H9 (cell line): ENCODE measurements around the gene KRTAP10-8. TPM values are rescaled to one million over a fixed set of nuclear protein-coding genes. Genes with fewer than 3 reads are reported as not detected.

Experiments used
- DNase-seq: peaks from one replicate; pipeline ENCODE4 v3.0.0-alpha.2; 2017
- H2AFZ ChIP-seq: one replicate; pipeline ENCODE4 v1.6.1; 2013; ENCODE audit warnings: mild to moderate bottlenecking, low read length, control low read depth, moderate library complexity
- H2AK5ac ChIP-seq: 2 replicates; pipeline ENCODE4 v1.6.1; 2013; ENCODE audit warnings: low read length, control low read depth, mixed read lengths; ENCODE audit not compliant: insufficient read length
- H2BK120ac ChIP-seq: one replicate; pipeline ENCODE4 v1.6.1; 2013; ENCODE audit warnings: low read depth, mild to moderate bottlenecking, low read length, control low read depth, inconsistent platforms; ENCODE audit not compliant: poor library complexity, severe bottlenecking
- H2BK12ac ChIP-seq: 2 replicates; pipeline ENCODE4 v1.6.1; 2013; ENCODE audit warnings: low read length, control low read depth, mixed read lengths, low read depth; ENCODE audit not compliant: insufficient read length
- H2BK15ac ChIP-seq: 2 replicates; pipeline ENCODE4 v1.6.1; 2013; ENCODE audit warnings: low read depth, low read length, control low read depth
- H2BK20ac ChIP-seq: one replicate; pipeline ENCODE4 v1.6.1; 2013; ENCODE audit warnings: low read depth, mild to moderate bottlenecking, low read length, control low read depth, inconsistent platforms; ENCODE audit not compliant: poor library complexity, severe bottlenecking
- H2BK5ac ChIP-seq: 2 replicates; pipeline ENCODE4 v1.6.1; 2013; ENCODE audit warnings: low read length, control low read depth, mixed read lengths; ENCODE audit not compliant: insufficient read length
- H3K14ac ChIP-seq: 2 replicates; pipeline ENCODE4 v1.6.1; 2013; ENCODE audit warnings: low read length, control low read depth; ENCODE audit not compliant: insufficient read depth
- H3K18ac ChIP-seq: 2 replicates; pipeline ENCODE4 v1.6.1; 2013; ENCODE audit warnings: low read depth, mild to moderate bottlenecking, mixed read lengths, low read length, control low read depth; ENCODE audit not compliant: insufficient read length
- H3K23ac ChIP-seq: 2 replicates; pipeline ENCODE4 v1.6.1; 2013; ENCODE audit warnings: low read length, control low read depth, mixed read lengths, low read depth; ENCODE audit not compliant: insufficient read length
- H3K23me2 ChIP-seq: 2 replicates; pipeline ENCODE4 v1.6.1; 2013; ENCODE audit warnings: low read depth, mild to moderate bottlenecking, mixed read lengths, low read length, control low read depth; ENCODE audit not compliant: insufficient read length, poor library complexity, severe bottlenecking
- H3K27ac ChIP-seq: 2 replicates; pipeline ENCODE4 v1.5.1; 2013; ENCODE audit warnings: low read length, control low read depth, mixed read lengths, low read depth; ENCODE audit not compliant: insufficient read length
- H3K27me3 ChIP-seq: 2 replicates; pipeline ENCODE4 v1.6.1; 2013; ENCODE audit warnings: low read length, control low read depth, inconsistent platforms; ENCODE audit not compliant: insufficient read depth
- H3K4ac ChIP-seq: 2 replicates; pipeline ENCODE4 v1.6.1; 2013; ENCODE audit warnings: low read depth, mild to moderate bottlenecking, control low read depth, inconsistent platforms, low read length, moderate library complexity
- H3K4me1 ChIP-seq: 2 replicates; pipeline ENCODE4 v1.6.1; 2013; ENCODE audit warnings: low read length, control low read depth, inconsistent platforms; ENCODE audit not compliant: insufficient read depth
- H3K4me2 ChIP-seq: 2 replicates; pipeline ENCODE4 v1.6.1; 2013; ENCODE audit warnings: low read length, control low read depth, mixed read lengths; ENCODE audit not compliant: insufficient read length, insufficient read depth
- H3K56ac ChIP-seq: 2 replicates; pipeline ENCODE4 v1.6.1; 2013; ENCODE audit warnings: low read depth, mild to moderate bottlenecking, mixed read lengths, low read length, control low read depth; ENCODE audit not compliant: insufficient read length
- H3K79me1 ChIP-seq: 2 replicates; pipeline ENCODE4 v1.6.1; 2013; ENCODE audit warnings: low read depth, mild to moderate bottlenecking, moderate library complexity, low read length, control low read depth, inconsistent platforms; ENCODE audit not compliant: insufficient read depth, poor library complexity, severe bottlenecking
- H3K79me2 ChIP-seq: 2 replicates; pipeline ENCODE4 v1.6.1; 2013; ENCODE audit warnings: low read length, control low read depth, inconsistent platforms; ENCODE audit not compliant: insufficient read depth
- H3K9ac ChIP-seq: 2 replicates; pipeline ENCODE4 v1.6.1; 2013; ENCODE audit warnings: low read length, control low read depth, mixed read lengths; ENCODE audit not compliant: insufficient read length; ENCODE audit errors: extremely low read depth
- H3K9me3 ChIP-seq: one replicate; pipeline ENCODE4 v1.6.1; 2013; ENCODE audit warnings: low read depth, low read length, inconsistent platforms; ENCODE audit not compliant: control insufficient read depth
- H3T11ph ChIP-seq: one replicate; pipeline ENCODE4 v1.6.1; 2013; ENCODE audit warnings: mild to moderate bottlenecking, low read length, control low read depth, inconsistent platforms
- H4K20me1 ChIP-seq: one replicate; pipeline ENCODE4 v1.6.1; 2013; ENCODE audit not compliant: control insufficient read depth, insufficient read length, insufficient read depth
- H4K5ac ChIP-seq: 2 replicates; pipeline ENCODE4 v1.6.1; 2013; ENCODE audit warnings: low read depth, mild to moderate bottlenecking, mixed read lengths, low read length, control low read depth; ENCODE audit not compliant: insufficient read length
- H4K8ac ChIP-seq: replicated peaks from 2 replicates; pipeline ENCODE4 v1.6.1; 2013; ENCODE audit warnings: low read length, control low read depth, mixed read lengths, low read depth; ENCODE audit not compliant: insufficient read length
- H4K91ac ChIP-seq: 2 replicates; pipeline ENCODE4 v1.6.1; 2013; ENCODE audit warnings: low read depth, mild to moderate bottlenecking, moderate library complexity, mixed read lengths, low read length, control low read depth; ENCODE audit not compliant: insufficient read length
- H3K27ac Mint-ChIP-seq, 3 experiments: 2 replicates in 2 of 3; 3 replicates in 1 of 3; pipeline ENCODE4 v1.8.0; 2020 to 2021; ENCODE audit warnings: mixed read lengths in 3 of 3, mild to moderate bottlenecking in 1 of 3, moderate library complexity in 1 of 3
- H3K27me3 Mint-ChIP-seq: 2 replicates; pipeline ENCODE4 v1.8.0; 2021; ENCODE audit warnings: low read depth, mild to moderate bottlenecking, moderate library complexity, mixed read lengths
- H3K36me3 Mint-ChIP-seq, 3 experiments: 2 replicates in 2 of 3; 3 replicates in 1 of 3; pipeline ENCODE4 v1.8.0; 2020 to 2021; ENCODE audit warnings: low read depth in 3 of 3, mixed read lengths in 3 of 3; ENCODE audit not compliant: insufficient read depth in 1 of 3
- H3K4me1 Mint-ChIP-seq, 2 experiments: 2 replicates each; pipeline ENCODE4 v1.8.0; 2020; ENCODE audit warnings: mixed read lengths in 2 of 2
- H3K4me3 Mint-ChIP-seq, 2 experiments: 2 replicates in 1 of 2; 3 replicates in 1 of 2; pipeline ENCODE4 v1.8.0; 2020 to 2021; ENCODE audit warnings: mild to moderate bottlenecking in 2 of 2, mixed read lengths in 2 of 2, moderate library complexity in 1 of 2
- H3K9me3 Mint-ChIP-seq, 2 experiments: 2 replicates in 1 of 2; 3 replicates in 1 of 2; pipeline ENCODE4 v1.8.0; 2020; ENCODE audit warnings: mild to moderate bottlenecking in 2 of 2, mixed read lengths in 2 of 2, moderate library complexity in 1 of 2
- WGBS: extraction: QIAGEN DNeasy Blood & Tissue Kit; methylation state at CpG from one replicate; pipeline ENCODE4 v1.1.7; 2013; ENCODE audit warnings: missing lambda C conversion rate, low lambda C conversion rate, mixed read lengths; ENCODE audit not compliant: insufficient read length; ENCODE audit errors: extremely low coverage; 5-methylcytosine and 5-hydroxymethylcytosine counted together
- total RNA-seq: library from RNA; stranded (reverse); gene quantifications from 2 replicates; pipeline ENCODE4 v1.2.1, GENCODE V29; 2021
- TF ChIP-seq, protein P1 (sequence below): fragments of 200-600 bp; sonication (generic); conservative IDR thresholded peaks from 3 replicates; pipeline ENCODE4 v1.8.0; 2021; ENCODE audit warnings: antibody characterized with exemption, mild to moderate bottlenecking

KRTAP10-8 gene
- total RNA-seq, 1 experiment from 2014 or later: not detected

DNA sequence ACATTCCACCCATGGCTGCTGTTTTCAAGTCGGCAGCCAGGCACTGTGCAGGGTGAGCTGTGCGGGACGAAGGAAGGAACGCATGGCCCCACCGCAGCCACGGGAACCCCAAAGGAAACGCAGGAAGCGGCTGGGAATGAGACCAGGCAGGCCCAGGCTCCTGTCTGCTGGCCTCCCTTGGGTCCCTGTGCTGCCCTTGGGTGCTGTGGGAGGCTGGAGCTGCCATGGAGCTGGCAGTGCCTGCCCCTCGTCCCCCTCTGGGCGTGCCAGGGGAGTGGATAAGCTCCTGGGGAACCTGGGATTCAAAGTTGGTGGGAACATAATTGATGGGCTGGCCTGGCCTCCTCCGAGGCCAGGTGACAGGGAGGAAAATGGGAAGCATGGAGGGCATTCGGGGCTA is 43.6 kb upstream of the KRTAP10-8 start:
- Histone ChIP-seq H4K20me1 (no peaks in the 10 kb centered on the region), H2BK15ac (no peak overlapping the region), H3K4me2 (no peak overlapping the region), H3T11ph (no peak overlapping the region), H3K23ac (no peak overlapping the region), H2BK120ac (no peak overlapping the region), H2BK20ac (no peak overlapping the region), H3K23me2 (no peaks in the 10 kb centered on the region), H4K5ac (no peak overlapping the region), H3K9me3 (no peaks in the 10 kb centered on the region), H2BK12ac (no peak overlapping the region), H2BK5ac (no peak overlapping the region), H3K27ac (no peak overlapping the region), H3K27me3 (no peaks in the 10 kb centered on the region), H3K18ac (no peak overlapping the region), H3K9ac (no peak overlapping the region), H3K79me2 (no peaks in the 10 kb centered on the region), H4K8ac (no peak overlapping the region), H3K56ac (no peak overlapping the region), H2AK5ac (no peak overlapping the region), H4K91ac (no peak overlapping the region), H3K79me1 (no peaks in the 10 kb centered on the region), H2AFZ (no peak overlapping the region), H3K4me1 (no peaks in the 10 kb centered on the region), H3K14ac (no peak overlapping the region), H3K4ac (no peak overlapping the region)
- TF ChIP-seq, protein P1, sequence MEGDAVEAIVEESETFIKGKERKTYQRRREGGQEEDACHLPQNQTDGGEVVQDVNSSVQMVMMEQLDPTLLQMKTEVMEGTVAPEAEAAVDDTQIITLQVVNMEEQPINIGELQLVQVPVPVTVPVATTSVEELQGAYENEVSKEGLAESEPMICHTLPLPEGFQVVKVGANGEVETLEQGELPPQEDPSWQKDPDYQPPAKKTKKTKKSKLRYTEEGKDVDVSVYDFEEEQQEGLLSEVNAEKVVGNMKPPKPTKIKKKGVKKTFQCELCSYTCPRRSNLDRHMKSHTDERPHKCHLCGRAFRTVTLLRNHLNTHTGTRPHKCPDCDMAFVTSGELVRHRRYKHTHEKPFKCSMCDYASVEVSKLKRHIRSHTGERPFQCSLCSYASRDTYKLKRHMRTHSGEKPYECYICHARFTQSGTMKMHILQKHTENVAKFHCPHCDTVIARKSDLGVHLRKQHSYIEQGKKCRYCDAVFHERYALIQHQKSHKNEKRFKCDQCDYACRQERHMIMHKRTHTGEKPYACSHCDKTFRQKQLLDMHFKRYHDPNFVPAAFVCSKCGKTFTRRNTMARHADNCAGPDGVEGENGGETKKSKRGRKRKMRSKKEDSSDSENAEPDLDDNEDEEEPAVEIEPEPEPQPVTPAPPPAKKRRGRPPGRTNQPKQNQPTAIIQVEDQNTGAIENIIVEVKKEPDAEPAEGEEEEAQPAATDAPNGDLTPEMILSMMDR: no peak
- H3K27ac Mint-ChIP-seq: no peak overlapping the region
- no CpG with 5 or more reads among the region's 12 CpGs for WGBS
- peaks cover 19 to 20% of the 10 kb centered on the region in 2 experiments for H3K9me3 Mint-ChIP-seq
- no peak for DNase-seq
- H3K4me3 Mint-ChIP-seq: no peak overlapping the region
- no peaks in the 10 kb centered on the region for H3K4me1 Mint-ChIP-seq
- H3K27me3 Mint-ChIP-seq: peaks cover 16% of the 10 kb centered on the region
- H3K36me3 Mint-ChIP-seq: peaks cover 3 to 22% (median 3%) of the 10 kb centered on the region in 3 experiments; a peak in 5 of 7 replicates
